Measurements from ENCODE around the gene MTA3.

DNA sequence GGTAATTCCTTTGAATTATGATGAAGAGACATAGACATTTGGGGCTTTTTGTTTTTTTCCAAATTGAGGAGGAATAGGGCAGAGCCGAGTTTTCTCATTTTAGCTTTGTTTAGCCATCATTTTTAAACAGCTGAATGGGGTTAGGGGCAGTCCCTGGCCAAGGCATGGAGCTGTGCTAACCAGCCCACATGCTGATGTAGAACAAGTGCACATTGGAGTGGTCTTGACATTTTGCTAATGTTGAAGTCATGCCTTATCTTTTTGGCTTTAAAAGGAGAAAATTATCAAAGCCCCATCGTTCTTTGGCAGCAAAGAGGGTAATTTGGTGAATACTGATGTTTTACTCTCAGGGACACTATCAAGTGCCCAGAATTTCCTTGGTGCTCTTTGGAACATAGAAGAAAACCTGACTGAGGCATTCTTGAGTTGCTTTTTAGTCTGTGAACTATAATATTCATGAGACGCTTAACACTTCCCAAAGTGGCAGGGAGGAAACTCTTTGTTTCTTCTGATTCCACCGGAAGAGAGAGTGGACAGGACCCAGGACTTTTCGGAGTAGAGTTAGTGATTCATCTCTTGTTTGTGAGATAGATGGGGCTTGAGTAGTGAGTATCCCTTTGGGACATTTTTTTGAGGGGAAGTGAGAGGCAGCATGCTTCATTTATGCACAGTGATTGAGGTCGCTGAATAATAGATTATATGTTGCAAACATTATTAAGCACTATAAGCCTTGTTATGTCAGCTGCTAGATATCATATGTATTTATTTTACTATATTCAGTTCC, 45.0 kb downstream of the MTA3 start:
- TF ChIP-seq POLR2A (IDR thresholded peaks at IDR 0.05; ENCODE audit: low read depth, low read length): no peak
- no peak for TF ChIP-seq POLR2AphosphoS5 (IDR thresholded peaks at IDR 0.05; ENCODE audit: low read depth, low read length)
